ENCODE data around the gene GDF2. TPM values are rescaled to one million over a fixed set of nuclear protein-coding genes. Genes with fewer than 3 reads are reported as not detected.

Gene GDF2
- total RNA-seq, 1 donor from 2014 or later = not detected

- no peak for DNase-seq (ENCODE audit: extremely low spot score in 2 of 2)
- H3K36me3 ChIP-seq = no peaks in the 10 kb centered on the region
- intact Hi-C loops (cut with DNase I) = no loop called here
- no peak overlapping the region for H3K4me3 ChIP-seq
- TF ChIP-seq CTCF (IDR thresholded peaks at IDR 0.05) = no peak
- no peak for TF ChIP-seq POLR2A (IDR thresholded peaks at IDR 0.05)
- no peak for TF ChIP-seq POLR2AphosphoS5 (IDR thresholded peaks at IDR 0.05; ENCODE audit: insufficient read depth in 1 of 2, low read depth in 1 of 2)
- no peaks in the 10 kb centered on the region for H3K9me3 ChIP-seq
- no peak overlapping the region for H3K27ac ChIP-seq
- H3K27me3 ChIP-seq = no peaks in the 10 kb centered on the region
- H3K4me1 ChIP-seq = no peaks in the 10 kb centered on the region
These were observed 41.5 kb downstream of the GDF2 start for GRCh38 chr10:47363781-47364180.

- intact Hi-C loops (cut with DNase I) = no loop called here
- TF ChIP-seq POLR2AphosphoS5 (IDR thresholded peaks at IDR 0.05; ENCODE audit: insufficient read depth in 1 of 2, low read depth in 1 of 2) = no peak
- TF ChIP-seq POLR2A (IDR thresholded peaks at IDR 0.05) = no peak
- no peak for TF ChIP-seq CTCF (IDR thresholded peaks at IDR 0.05)
- Histone ChIP-seq H3K4me1 (no peaks in the 10 kb centered on the region), H3K36me3 (no peaks in the 10 kb centered on the region), H3K27me3 (no peaks in the 10 kb centered on the region), H3K9me3 (no peaks in the 10 kb centered on the region), H3K4me3 (no peak overlapping the region), H3K27ac (no peak overlapping the region)
- no peak for DNase-seq (ENCODE audit: extremely low spot score in 2 of 2)
These were observed 42.1 kb downstream of the GDF2 start for GRCh38 chr10:47364366-47364765.

GRCh38 chr10:47364911-47365310, 42.7 kb downstream of the GDF2 start:
- intact Hi-C loops (cut with DNase I) = no loop called here

GRCh38 chr10:47365431-47366180, 43.4 kb downstream of the GDF2 start:
- Histone ChIP-seq H3K36me3 (no peaks in the 10 kb centered on the region), H3K4me3 (no peak overlapping the region), H3K4me1 (no peaks in the 10 kb centered on the region), H3K27me3 (no peaks in the 10 kb centered on the region), H3K9me3 (no peaks in the 10 kb centered on the region), H3K27ac (no peak overlapping the region)
- DNase-seq (ENCODE audit: extremely low spot score in 2 of 2) = no peak
- no peak for TF ChIP-seq POLR2A (IDR thresholded peaks at IDR 0.05)
- intact Hi-C loops (cut with DNase I) = no loop called here

More at GRCh38 chr10:47364911-47365310, 42.7 kb downstream of the GDF2 start:
- no peak for DNase-seq (ENCODE audit: extremely low spot score in 2 of 2)
- no peak overlapping the region for H3K4me3 ChIP-seq
- no peaks in the 10 kb centered on the region for H3K9me3 ChIP-seq
- no peaks in the 10 kb centered on the region for H3K4me1 ChIP-seq
- no peaks in the 10 kb centered on the region for H3K36me3 ChIP-seq
- TF ChIP-seq CTCF (IDR thresholded peaks at IDR 0.05) (no peak), POLR2A (IDR thresholded peaks at IDR 0.05) (no peak), POLR2AphosphoS5 (IDR thresholded peaks at IDR 0.05; ENCODE audit: insufficient read depth in 1 of 2, low read depth in 1 of 2) (no peak)
- no peak overlapping the region for H3K27ac ChIP-seq
- H3K27me3 ChIP-seq = no peaks in the 10 kb centered on the region

GRCh38 chr10:47366181-47366631, 44.0 kb downstream of the GDF2 start:
- no peak overlapping the region for H3K4me3 ChIP-seq
- no peaks in the 10 kb centered on the region for H3K27me3 ChIP-seq
- DNase-seq (ENCODE audit: extremely low spot score in 2 of 2) = no peak
- no peaks in the 10 kb centered on the region for H3K4me1 ChIP-seq
- H3K36me3 ChIP-seq = no peaks in the 10 kb centered on the region
- H3K9me3 ChIP-seq = no peaks in the 10 kb centered on the region
- intact Hi-C loops (cut with DNase I) = no loop called here
- TF ChIP-seq POLR2AphosphoS5 (IDR thresholded peaks at IDR 0.05; ENCODE audit: insufficient read depth in 1 of 2, low read depth in 1 of 2) = no peak
- TF ChIP-seq POLR2A (IDR thresholded peaks at IDR 0.05) = no peak
- TF ChIP-seq CTCF (IDR thresholded peaks at IDR 0.05) = no peak
- H3K27ac ChIP-seq = no peak overlapping the region

Measured in vagina (tissue), 2 donors.